ENCODE results near the gene UBE2J2.

Gene UBE2J2

GRCh38 chr1:1295154-1295923, 21.7 kb upstream of the UBE2J2 start:
- no peak for DNase-seq

DNA sequence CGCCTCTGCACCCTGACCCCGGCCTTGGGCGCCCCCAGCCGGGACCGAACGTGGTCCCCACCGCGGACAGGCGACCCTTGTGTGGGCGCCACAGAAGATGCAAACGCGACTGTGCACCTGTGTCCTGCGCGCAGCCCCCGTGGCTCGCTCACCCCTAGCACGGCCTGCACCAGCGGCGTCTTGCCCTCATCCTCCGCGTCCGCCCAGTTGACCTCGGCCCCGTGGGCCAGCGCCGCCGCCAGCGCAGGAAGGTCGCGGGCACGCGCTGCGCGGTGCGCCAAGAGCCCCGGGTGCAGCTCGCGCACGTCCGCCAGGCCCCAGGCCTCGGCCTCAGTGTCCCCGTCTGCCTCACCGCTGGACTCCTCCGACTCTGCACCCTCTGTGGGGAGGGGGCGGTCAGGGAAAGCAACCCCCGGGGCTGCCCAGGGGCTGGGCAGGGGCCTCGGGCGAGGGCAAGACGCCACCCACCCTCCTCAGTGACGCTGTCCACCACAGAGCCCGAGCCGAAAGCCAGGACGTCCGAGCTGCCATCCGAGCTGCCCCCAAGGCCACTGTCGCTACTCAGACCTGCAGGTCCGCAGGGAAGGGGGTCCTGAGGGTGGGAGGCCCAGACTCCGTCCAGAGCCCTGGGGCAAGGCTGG, 20.7 kb upstream of the UBE2J2 start:
- no peak for DNase-seq

- DNase-seq, result peak; percentile 31
These were observed 19.9 kb upstream of the UBE2J2 start for GRCh38 chr1:1293263-1294249.

- no peak for DNase-seq
These were observed 19.2 kb upstream of the UBE2J2 start for GRCh38 chr1:1292851-1293250.

DNA sequence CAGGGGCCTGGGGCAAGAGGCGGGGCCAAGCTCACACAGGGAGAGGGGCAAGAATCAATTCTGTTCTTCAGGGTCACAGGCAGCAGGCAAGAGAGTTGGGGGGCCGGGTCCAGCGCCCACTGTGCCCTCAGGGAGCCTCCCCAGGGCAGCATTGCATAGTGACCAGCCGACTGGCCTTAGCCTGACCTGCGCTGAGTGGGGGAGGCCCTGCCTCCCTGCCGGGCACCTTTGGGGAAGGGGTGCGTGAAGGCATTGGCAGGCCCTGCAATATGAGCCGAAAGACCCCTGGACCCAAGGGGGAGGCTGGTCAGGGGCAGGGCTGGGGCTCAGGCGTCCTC, 18.8 kb upstream of the UBE2J2 start:
- DNase-seq, result no peak

GRCh38 chr1:1291548-1292441, 18.1 kb upstream of the UBE2J2 start:
- DNase-seq, result peak; percentile 79

DNA sequence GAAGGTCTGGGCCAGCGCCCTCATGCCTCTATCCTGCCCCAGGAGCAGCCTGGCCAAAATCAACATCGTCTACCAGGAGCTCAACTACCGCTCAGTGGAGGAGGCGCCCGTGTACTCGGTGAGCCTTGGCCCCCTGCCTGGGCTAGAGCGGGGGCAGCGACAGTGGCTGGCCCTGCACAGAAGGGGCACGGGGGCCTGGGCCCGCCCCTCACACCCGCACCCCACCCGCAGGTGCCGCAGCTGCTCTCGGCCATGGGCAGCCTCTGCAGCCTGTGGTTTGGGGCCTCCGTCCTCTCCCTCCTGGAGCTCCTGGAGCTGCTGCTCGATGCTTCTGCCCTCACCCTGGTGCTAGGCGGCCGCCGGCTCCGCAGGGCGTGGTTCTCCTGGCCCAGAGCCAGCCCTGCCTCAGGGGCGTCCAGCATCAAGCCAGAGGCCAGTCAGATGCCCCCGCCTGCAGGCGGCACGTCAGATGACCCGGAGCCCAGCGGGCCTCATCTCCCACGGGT, 17.4 kb upstream of the UBE2J2 start:
- peak; percentile 32 for DNase-seq

DNA sequence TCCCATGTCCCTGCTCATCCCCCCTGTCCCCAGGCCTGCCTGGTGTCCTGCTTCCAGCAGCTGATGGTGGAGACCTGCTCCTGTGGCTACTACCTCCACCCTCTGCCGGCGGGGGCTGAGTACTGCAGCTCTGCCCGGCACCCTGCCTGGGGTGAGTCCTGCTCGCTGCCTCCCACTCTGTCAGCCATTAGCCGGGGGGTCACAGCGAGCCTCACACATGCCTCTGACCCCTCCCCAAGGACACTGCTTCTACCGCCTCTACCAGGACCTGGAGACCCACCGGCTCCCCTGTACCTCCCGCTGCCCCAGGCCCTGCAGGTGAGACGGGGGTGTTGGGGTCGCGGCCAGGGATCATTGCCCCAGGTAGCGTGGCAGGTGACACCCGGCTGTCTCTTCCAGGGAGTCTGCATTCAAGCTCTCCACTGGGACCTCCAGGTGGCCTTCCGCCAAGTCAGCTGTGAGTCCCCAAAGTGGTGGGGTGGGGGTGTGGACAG, 16.6 kb upstream of the UBE2J2 start:
- peak; percentile 46 for DNase-seq

GRCh38 chr1:1287288-1288110, 13.8 kb upstream of the UBE2J2 start:
- DNase-seq, result no peak

DNA sequence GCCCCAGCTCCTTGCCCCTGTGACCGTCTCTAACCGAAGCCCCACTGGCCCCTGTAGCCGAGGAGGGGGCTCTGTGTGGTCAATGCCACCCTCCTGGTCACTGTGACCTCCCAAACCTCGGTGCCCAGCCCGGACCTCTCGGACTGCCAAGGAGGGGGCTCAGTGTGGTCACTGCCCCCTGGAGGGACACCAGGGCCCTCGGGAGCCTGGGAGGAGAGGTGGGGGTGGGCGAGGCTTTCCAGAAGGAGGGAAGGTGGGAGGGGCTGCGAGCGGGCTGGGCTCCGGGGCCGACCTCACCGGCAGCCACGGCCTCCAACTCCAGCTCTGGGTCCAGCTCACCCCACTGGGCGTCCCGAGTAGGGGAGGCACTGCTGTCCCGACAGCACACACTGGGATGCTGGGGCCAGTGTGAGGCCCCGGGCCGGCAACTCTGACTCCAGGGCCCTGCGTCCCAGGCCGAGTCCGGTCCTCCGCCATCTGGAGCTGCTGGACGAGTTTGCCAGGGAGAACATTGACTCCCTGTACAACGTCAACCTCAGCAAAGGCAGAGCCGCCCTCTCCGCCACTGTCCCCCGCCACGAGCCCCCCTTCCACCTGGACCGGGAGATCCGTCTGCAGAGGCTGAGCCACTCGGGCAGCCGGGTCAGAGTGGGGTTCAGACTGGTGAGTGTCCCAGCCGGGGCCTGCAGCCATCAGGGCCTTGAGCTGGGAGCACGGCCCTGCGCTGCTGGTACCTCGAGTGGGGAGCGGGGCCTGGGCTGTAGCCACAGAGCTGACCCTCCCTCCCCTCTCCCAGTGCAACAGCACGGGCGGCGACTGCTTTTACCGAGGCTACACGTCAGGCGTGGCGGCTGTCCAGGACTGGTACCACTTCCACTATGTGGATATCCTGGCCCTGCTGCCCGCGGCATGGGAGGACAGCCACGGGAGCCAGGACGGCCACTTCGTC, 12.9 kb upstream of the UBE2J2 start:
- DNase-seq, result no peak

GRCh38 chr1:1285611-1286311, 12.1 kb upstream of the UBE2J2 start:
- peak; percentile 16 for DNase-seq

GRCh38 chr1:1285102-1285571, 11.5 kb upstream of the UBE2J2 start:
- DNase-seq, result no peak

DNA sequence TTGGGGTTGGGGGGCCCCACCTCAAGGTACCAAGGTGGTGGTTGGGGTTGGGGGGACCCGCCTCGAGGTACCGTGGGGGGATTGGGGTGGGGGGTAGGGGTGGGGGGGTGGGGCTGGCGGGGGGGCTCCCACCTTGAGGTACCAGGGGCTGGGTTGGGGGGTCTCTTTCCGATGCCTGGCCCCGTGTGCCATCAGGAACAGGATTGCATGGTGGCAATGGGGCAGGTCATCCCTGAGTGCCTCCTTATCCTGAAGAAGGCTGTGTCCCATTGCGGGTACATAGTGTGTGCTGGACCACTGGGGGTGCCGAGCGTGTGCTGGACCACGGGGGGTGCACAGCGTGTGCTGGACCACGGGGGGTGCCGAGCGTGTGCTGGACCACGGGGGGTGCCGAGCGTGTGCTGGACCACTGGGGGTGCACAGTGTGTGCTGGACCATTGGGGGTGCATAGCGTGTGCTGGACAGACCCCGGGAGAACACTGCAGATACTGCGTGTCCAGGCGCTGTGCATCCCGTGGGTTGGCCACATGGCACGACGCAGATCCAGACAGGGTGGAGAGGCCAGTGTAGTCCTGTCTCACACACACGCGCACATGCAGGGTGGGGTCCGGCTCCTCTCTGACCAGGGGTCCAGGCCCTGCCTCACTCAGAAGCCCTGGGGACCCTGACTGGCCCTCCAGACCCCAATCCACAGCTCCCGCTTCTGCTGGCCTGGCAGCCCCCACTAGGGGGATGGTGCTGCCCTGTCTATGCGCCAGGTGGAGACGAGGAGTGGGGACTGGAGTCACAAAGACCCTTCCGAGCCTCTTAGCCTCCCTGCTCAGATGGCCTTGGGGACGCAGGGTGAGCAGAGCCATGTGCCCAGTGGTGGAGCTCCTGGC, 10.8 kb upstream of the UBE2J2 start:
- no peak for DNase-seq

- DNase-seq, result peak; percentile 24
These were observed 10.2 kb upstream of the UBE2J2 start for GRCh38 chr1:1283821-1284220.

GRCh38 chr1:1282998-1283397, 9.3 kb upstream of the UBE2J2 start:
- DNase-seq, result no peak

DNA sequence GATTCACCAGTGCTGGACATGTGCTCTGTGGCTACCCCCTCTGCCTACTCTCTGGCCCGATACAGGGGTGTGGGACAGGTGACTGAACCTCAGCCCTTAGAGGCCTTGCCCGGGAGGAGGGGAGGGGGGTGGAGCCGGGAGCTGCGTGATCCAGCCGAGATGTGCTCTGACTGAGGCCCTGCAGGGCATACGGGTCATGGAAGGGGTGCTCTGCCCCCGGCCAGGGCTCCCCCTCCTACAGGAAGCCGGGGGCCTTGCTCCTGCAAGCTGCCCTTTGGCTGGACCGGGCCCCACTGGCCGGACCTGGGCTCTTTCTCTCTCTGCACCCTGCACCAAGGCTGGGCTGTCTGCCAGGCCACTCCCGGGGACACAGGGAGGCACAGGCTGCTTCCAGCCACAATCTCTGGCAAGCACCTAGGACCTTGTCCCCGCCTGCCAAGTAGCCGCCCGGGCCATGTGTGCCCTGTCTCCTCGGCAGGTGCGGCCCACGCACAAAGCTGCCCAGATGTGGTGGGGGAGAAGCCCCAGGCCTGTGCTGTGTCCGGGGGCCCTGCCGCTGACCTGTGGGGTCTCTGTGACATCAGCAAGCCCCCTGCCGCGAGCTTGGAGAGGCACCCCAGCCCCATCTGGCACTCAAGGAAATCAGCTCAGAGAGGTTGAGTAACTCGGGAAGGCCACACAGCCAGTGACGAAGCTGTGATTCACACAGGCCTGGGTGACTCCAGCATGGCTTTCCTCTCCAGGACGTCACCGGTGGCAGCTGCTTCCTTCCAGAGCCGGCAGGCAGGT, 8.1 kb upstream of the UBE2J2 start:
- DNase-seq, result no peak
